22Rv1 (cell line): Measurements from ENCODE around the gene ARL15.

Experiments
- H3K27ac ChIP-seq: fragments of 450-650 bp; 2 replicates; pipeline ENCODE4 v1.5.1; 2017
- CTCF ChIP-seq: fragments of 450-650 bp; IDR thresholded peaks from 2 replicates; pipeline ENCODE4 v1.5.1; 2017; ENCODE audit warnings: mild to moderate bottlenecking
- ZFX ChIP-seq: fragments of 450-650 bp; IDR thresholded peaks from 2 replicates; pipeline ENCODE4 v1.6.1; 2017; ENCODE audit warnings: antibody characterized with exemption, borderline replicate concordance

The ARL15 gene

DNA sequence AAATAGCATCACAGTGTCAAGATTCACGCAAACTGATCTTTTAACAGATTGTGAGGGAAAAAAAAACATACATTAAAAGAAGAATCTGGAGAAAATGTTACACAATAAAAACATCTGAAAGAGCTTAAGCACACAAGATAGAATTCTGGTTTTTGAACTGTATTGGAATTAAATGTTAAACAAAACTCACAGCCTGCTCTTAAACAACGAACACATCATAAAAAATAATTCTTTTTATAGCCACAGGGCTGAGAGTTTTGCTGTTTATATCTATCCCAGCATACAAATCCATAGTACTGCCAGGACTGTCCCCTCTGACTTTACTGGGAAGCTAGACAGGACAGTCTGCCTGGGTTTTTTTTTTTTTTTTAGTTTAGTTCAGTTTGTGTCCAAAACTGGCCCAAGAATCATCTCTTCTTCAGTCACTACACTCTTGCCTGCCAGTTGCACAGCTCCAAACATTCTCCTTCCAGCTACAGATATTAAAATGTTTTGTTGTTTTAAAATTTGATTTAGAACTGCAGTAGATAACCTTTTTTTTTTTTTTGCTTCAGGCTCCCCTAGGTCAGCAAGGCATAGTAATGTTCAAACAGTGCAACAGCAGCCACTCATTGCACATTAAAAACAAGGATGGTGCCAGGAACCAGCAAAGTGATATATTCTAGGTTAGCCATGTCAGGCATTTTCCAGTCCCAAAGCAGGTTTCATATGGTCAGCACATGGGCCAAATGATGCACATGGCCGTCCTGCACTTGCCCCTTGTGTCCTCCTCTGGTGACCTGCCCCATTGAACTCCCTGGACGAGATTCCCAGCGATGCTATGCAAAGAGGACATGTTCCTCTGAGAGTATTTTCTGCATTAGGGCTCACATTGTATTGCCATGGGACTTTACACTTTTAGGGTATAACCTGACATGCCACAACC lies 173.6 kb downstream of the ARL15 start:
- no peak overlapping the region for H3K27ac ChIP-seq
- TF ChIP-seq CTCF, result no peak
- no peak for TF ChIP-seq ZFX

DNA sequence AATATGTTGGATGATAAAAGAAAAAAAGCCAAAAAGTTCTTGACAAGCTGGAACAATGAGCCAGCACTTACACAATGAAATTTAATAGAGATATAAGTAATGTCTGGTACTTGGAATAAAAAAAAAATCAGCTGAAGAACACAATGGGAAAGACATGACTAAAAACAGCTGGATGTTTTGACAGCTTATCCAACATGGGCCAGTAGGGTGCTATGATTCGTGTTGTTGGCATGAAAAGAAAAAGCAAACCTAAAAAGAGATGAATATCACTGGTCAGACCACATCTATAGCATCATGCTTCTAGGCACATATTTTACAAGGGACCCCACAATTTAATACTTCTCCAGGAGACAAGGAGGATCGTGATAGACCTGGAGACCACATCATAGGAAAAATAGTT lies 175.3 kb downstream of the ARL15 start:
- no peak for TF ChIP-seq ZFX
- no peak for TF ChIP-seq CTCF

GRCh38 chr5:54133917-54134316 lies 176.5 kb downstream of the ARL15 start:
- no peak overlapping the region for H3K27ac ChIP-seq
- TF ChIP-seq CTCF, result no peak
- no peak for TF ChIP-seq ZFX

More for the DNA sequence above, 175.3 kb downstream of the ARL15 start:
- H3K27ac ChIP-seq, result no peak overlapping the region

DNA sequence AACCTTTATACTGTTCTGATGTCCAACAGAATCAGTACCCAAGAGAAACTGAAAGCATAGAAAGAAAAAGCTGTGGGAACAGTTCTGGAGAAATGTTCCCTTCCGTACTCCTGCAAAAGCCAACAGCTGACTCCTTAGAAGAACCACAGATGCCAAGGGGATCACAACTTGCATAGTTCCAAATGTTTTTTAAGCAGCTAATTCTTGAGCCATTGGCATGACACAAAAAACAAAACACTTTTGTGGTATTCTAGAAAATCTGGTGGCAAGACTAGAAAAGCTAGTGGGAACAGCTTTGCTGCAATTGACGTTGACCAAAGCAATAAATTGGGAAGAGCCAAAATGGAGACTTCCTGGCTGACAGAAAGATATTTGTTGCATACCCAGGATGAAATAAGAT lies 189.9 kb downstream of the ARL15 start:
- no peak overlapping the region for H3K27ac ChIP-seq
- TF ChIP-seq CTCF (no peak), ZFX (no peak)

DNA sequence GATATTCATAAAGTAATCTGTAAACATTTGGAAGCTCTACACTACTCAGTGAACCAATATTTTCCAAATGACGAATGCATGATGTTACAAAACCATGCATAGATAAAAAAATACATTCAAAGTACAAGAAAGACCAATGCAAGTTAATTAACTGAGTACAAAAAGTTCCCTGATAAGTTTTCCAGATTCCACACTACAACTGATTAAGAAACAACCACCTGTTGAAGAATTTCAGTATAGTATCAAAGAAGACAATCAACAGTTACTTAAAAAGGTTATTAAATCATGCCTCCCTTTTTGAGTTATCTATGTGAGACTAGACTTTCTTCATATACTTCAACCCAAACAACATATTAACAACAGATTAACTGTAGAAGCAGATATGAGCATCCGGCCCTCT lies 192.4 kb downstream of the ARL15 start:
- no peak for TF ChIP-seq ZFX
- TF ChIP-seq CTCF, result no peak

DNA sequence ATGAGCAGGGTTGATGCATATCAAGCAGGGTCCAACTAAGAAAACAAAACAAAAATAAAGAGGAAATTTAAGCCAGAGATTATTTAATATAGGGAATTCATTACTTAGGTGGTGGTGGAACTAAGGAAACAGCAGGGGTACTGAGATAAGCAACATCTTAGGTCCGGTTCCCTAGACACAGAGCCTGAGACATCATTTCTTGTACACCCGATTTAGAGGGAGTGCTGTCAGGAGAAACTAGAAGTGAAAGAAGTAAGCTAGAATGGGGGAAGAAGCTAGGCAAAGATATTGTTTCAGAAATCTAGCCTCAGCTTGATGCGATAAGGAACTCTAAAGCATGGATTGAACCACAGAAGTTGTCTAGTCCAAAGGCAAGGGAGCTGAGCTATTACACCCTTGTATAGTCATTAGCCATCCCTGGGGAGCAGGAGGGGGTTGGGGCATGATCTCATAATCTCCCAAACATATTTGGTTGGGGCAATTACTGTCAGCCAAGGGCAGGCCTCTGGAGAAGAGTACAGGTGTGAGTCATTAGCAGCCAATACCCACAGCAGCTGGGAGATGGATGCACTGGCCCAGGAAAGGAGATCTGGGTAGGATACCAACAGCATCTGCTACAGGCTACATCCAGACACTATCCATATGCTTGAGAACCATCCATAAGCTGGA lies 194.5 kb downstream of the ARL15 start:
- H3K27ac ChIP-seq, result no peak overlapping the region
- TF ChIP-seq ZFX, result no peak
- TF ChIP-seq CTCF, result no peak

More for the DNA sequence above, 192.4 kb downstream of the ARL15 start:
- H3K27ac ChIP-seq, result no peak overlapping the region

GRCh38 chr5:54113060-54113459 lies 197.3 kb downstream of the ARL15 start:
- H3K27ac ChIP-seq, result no peak overlapping the region
- TF ChIP-seq CTCF (no peak), ZFX (no peak)
